GM12801 (cell line): ENCODE results near the gene BPIFB6.

ENCODE experiments used
- TF ChIP-seq, protein P1 (sequence below): IDR thresholded peaks from one replicate; pipeline ENCODE4 v1.5.1; 2011; ENCODE audit warnings: control low read depth; ENCODE audit not compliant: insufficient read length; ENCODE audit errors: extremely low read depth

BPIFB6 gene

DNA sequence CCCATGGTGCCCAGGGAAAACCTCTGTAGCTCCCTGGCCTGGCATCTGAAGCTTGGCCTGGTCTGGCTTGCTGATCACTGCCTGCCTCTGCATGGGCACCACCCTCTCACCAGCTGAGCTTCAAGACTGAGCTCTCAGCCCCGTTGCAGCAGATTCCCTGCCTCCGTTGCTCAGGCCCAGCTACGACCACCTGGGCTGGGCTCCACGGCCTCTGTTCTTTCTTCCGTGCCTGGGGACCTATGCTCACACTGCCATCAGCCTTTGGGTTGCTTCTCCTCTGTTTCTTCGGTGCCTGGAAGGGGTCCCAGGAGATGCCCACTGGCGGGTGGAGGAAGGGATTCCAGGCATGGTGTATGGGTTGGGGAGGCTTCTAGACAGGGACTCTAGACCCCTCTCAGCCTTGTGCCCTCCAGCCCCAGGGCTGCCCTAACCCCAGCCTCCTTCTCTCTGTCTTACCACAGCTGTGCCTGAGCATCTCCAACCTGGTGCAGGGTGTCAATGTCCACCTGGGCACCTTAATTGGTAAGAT is 14.8 kb upstream of the BPIFB6 start:
- TF ChIP-seq, protein P1, sequence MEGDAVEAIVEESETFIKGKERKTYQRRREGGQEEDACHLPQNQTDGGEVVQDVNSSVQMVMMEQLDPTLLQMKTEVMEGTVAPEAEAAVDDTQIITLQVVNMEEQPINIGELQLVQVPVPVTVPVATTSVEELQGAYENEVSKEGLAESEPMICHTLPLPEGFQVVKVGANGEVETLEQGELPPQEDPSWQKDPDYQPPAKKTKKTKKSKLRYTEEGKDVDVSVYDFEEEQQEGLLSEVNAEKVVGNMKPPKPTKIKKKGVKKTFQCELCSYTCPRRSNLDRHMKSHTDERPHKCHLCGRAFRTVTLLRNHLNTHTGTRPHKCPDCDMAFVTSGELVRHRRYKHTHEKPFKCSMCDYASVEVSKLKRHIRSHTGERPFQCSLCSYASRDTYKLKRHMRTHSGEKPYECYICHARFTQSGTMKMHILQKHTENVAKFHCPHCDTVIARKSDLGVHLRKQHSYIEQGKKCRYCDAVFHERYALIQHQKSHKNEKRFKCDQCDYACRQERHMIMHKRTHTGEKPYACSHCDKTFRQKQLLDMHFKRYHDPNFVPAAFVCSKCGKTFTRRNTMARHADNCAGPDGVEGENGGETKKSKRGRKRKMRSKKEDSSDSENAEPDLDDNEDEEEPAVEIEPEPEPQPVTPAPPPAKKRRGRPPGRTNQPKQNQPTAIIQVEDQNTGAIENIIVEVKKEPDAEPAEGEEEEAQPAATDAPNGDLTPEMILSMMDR = no peak

GRCh38 chr20:33017542-33017941 is 13.9 kb upstream of the BPIFB6 start:
- TF ChIP-seq, protein P1 = no peak

DNA sequence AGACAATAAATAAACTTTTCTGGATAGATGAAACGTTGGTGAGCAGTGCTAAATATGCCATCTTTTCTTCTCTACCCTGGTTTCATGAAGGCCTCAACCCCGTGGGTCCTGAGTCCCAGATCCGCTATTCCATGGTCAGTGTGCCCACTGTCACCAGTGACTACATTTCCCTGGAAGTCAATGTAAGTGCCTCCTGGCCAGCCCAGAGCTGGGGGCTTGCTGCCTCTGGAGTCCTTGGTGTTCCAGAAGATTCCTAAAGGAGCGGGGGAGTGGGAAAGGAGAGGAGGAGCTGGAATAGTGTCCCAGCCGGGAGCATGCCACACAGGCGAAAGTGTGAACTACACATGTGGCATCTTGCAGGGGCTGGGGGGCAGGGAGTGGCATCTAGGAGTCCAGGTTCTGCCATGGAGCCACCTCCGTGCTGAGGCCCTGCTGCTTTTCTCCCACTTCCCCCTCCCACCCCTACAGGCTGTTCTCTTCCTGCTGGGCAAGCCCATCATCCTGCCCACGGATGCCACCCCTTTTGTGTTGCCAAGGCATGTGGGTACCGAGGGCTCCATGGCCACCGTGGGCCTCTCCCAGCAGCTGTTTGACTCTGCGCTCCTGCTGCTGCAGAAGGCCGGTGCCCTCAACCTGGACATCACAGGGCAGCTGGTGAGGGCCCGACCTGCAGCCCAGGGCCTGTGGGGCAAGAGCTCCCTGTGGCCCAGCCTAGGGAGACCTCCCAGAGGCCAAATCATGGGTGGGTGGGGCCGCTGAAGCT is 13.1 kb upstream of the BPIFB6 start:
- TF ChIP-seq, protein P1 = no peak

GRCh38 chr20:33019465-33020277 is 11.8 kb upstream of the BPIFB6 start:
- TF ChIP-seq, protein P1 = no peak

DNA sequence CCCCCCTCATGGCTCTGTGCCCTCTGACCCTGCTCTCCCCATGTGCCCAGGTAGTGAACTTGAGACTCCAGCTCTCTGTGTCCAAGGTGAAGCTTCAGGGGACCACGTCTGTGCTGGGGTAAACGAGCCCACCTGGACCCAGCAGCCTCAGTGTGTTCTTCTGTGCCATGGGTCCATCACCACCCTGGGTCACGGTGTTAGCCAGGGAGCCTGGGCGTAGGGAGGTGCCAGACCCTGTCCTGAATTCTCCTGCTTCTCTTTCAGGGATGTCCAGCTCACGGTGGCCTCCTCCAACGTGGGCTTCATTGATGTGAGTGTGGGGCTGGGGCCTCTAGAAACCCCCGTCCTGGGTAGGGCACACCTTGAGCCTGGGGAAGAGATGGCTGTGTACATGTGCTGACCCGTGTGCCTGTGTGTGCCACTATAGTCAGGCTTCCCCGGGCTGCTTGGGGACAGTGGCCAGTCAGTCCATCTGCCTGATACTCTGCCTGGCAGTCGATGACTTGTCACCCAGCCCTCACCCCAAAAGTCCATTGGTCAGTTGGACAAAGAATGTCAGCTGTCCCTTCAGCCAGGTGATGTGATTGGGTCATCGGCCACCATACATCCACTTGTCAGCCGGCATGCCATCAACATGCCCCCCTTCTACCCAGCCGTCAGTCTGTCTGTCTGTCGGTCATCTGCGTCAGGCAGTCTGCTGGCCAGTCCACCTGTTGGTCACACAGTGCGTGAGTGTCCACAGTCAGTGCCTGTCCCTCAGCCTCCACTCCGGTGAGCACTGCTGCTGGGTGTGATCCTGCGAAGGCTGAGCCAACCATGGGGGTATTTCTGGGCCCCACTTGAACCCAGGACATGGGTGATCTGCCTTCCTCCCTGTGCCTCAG is 10.9 kb upstream of the BPIFB6 start:
- TF ChIP-seq, protein P1 = no peak

DNA sequence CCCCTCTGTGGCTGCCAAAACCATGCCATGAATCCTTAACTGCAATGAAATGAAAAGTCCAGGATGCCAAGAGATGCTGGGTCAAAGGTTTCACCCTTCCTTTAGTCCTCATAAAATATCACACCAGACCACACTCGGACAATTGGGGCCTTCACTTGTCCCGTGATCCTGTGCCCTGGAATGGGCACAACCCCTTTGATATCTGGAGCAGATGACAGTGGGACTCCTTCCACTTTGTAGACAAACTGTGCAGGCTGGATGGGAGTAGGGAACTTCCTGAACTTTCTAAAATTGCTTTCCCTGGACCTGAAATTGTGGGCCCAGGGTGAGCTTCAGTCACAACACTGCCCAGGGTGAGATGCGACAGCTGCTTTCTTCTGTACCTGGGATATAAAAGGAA is 9.6 kb upstream of the BPIFB6 start:
- TF ChIP-seq, protein P1 = no peak
